ENCODE measurements around the gene CERT1. TPM values are rescaled to one million over a fixed set of nuclear protein-coding genes. Genes with fewer than 3 reads are reported as not detected.
"Not testable (repeated sequence)": the region's sequence is repeated elsewhere in the genome, so short reads cannot be mapped to it uniquely, and the experiment has no call there.

The CERT1 gene
- 24.6 and 25.5 TPM in 2 replicates for total RNA-seq
- long read RNA-seq, transcript COL4A3BP-222 (17 exons, 3,154 nt): major isoform, 19 of 40 reads
- long read RNA-seq, transcript COL4A3BP-204 (18 exons, 2,830 nt): minor isoform, 5 of 40 reads
- long read RNA-seq, partial matches to known transcripts: 8 of 40 reads
- long read RNA-seq, other reads (novel, unspliced or antisense): 4 of 40 reads

DNA sequence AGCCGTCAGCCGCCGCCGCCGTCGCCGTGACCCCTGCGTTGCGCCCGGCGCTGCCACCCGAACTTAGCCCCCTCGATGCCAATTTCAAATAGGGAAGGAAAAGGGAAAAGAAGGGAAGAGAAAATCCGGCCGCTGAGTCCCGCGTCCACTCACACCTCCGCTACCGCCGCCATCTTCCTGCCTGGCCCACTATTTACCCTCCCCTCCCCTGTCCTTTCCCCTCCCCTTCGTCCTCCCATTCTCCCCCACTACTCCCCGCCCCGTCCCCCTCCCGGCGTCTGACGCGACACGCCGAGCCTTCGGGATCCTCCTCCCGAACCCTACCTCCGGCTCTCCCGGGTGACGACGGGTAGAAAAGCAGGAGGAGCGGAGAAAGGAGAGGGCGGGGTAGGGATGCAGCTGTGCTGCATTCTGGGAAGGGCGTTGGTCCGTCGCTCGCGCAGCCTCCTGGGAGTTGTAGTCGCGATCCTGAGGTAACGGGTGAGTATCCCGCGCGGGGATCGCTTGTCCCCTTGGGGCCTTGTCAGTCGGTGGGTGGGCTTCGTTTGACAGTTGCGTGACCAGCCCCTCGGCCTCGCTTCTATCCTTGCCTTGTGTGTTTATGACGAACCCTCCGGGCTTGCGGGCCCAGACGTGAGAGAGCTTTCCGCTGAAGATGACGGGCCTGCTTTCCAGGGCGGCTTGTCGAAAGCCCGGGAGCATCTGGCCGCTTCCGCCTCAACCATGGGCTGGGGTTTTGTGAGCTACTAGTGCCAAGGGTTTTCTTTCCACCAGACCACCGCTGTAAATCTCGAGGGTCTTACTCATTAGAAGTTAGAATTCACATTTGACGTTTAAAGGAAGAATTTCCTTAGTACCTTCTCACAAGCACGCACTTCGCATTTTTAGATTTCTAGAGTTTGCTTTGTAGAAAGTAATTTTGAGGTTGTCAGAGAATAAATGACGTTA lies at the start of gene CERT1, which contains the start of gene POLK:
CERT1 (minus strand) TSS at position 195 of the 948 bp plus-strand sequence. CDS start 422 bp downstream, outside the sequence.
POLK (plus strand) TSS at position 457 of the 948 bp plus-strand sequence.
- H3K27ac Mint-ChIP-seq (ENCODE audit: unreplicated experiment): peak within 1 kb of the TSS; percentile 99
- TF ChIP-seq, protein P1, sequence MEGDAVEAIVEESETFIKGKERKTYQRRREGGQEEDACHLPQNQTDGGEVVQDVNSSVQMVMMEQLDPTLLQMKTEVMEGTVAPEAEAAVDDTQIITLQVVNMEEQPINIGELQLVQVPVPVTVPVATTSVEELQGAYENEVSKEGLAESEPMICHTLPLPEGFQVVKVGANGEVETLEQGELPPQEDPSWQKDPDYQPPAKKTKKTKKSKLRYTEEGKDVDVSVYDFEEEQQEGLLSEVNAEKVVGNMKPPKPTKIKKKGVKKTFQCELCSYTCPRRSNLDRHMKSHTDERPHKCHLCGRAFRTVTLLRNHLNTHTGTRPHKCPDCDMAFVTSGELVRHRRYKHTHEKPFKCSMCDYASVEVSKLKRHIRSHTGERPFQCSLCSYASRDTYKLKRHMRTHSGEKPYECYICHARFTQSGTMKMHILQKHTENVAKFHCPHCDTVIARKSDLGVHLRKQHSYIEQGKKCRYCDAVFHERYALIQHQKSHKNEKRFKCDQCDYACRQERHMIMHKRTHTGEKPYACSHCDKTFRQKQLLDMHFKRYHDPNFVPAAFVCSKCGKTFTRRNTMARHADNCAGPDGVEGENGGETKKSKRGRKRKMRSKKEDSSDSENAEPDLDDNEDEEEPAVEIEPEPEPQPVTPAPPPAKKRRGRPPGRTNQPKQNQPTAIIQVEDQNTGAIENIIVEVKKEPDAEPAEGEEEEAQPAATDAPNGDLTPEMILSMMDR (conservative IDR thresholded peaks at IDR 0.05): no peak
- peaks cover 4% of the 10 kb centered on the region for H3K9me3 Mint-ChIP-seq
- peaks cover 41% of the 10 kb centered on the region for H3K4me1 Mint-ChIP-seq
- peaks cover 3% of the 10 kb centered on the region for H3K36me3 Mint-ChIP-seq (ENCODE audit: low read depth)
- DNase-seq (ENCODE audit: low read depth, low spot score): peak; percentile 90
- H3K27me3 Mint-ChIP-seq (ENCODE audit: low read depth): no peaks in the 10 kb centered on the region
- peak within 1 kb of the TSS; percentile 99 for H3K4me3 Mint-ChIP-seq

DNA sequence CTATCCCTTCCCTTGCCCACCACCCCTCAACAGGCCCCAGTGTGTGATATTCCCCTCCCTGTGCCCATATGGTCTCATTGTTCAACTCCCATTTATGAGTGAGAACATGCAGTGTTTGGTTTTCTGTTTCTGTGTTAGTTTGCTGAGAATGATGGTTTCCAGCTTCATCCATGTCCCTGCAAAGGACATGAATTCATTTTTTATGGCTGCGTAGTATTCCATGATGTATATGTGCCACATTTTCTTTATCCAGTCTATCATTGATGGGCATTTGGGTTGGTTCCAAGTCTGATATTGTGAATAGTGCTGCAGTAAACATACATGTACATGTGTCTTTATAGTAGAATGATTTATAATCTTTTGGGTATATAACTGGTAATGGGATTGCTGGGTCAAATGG lies 49.2 kb upstream of the CERT1 start:
- H3K36me3 Mint-ChIP-seq (ENCODE audit: low read depth): peaks cover 72% of the 10 kb centered on the region
- not testable (repeated sequence) for H3K4me1 Mint-ChIP-seq; DNase-seq (ENCODE audit: low read depth, low spot score); H3K4me3 Mint-ChIP-seq; H3K27ac Mint-ChIP-seq (ENCODE audit: unreplicated experiment); H3K27me3 Mint-ChIP-seq (ENCODE audit: low read depth)
- peaks cover 31% of the 10 kb centered on the region for H3K9me3 Mint-ChIP-seq

DNA sequence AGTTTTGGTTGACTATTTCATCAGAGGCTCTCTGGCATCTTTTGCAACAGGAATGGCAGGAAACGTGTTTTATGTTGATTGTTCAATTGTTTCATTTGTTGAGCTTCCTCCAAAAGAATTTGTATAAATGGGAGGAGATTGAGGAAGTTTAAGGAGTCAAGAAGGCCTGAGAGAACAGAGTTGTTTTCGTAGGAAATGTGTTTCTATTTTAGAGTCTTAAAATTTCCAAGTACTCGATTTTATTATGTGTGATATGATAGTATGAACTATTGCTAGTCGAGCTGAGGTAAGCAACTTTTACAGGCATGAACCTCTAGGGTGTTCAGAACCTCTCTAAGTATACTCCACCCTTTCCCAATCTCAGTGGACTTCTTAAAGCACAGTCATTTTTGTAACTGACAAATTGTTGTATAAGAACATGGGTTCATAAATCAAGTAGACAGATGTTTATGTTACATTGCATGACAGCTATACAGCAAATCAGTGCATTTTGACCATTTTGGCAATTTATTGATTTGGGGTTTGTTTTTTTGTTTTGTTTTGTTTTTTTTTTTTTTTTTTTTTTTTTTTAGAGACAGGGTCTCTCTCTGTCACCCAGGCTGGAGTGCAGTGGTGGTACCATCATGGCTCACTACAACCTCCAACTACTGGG lies 47.7 kb upstream of the CERT1 start:
- Mint-ChIP-seq H3K9me3 (peaks cover 24% of the 10 kb centered on the region), H3K27ac (ENCODE audit: unreplicated experiment) (no peak overlapping the region), H3K27me3 (ENCODE audit: low read depth) (no peaks in the 10 kb centered on the region), H3K4me3 (no peak overlapping the region), H3K36me3 (ENCODE audit: low read depth) (peaks cover 64% of the 10 kb centered on the region), H3K4me1 (peaks cover 9% of the 10 kb centered on the region)
- DNase-seq (ENCODE audit: low read depth, low spot score): no peak
- TF ChIP-seq, protein P1 (conservative IDR thresholded peaks at IDR 0.05): no peak

- no peaks in the 10 kb centered on the region for H3K27me3 Mint-ChIP-seq (ENCODE audit: low read depth)
- H3K36me3 Mint-ChIP-seq (ENCODE audit: low read depth): peaks cover 59% of the 10 kb centered on the region
- H3K9me3 Mint-ChIP-seq: peaks cover 18% of the 10 kb centered on the region
- H3K4me1 Mint-ChIP-seq: peaks cover 9% of the 10 kb centered on the region
- H3K27ac Mint-ChIP-seq (ENCODE audit: unreplicated experiment): no peak overlapping the region
- no peak overlapping the region for H3K4me3 Mint-ChIP-seq
- TF ChIP-seq, protein P1 (conservative IDR thresholded peaks at IDR 0.05): no peak
- DNase-seq (ENCODE audit: low read depth, low spot score): no peak
These were observed 46.8 kb upstream of the CERT1 start for GRCh38 chr5:75558221-75558620.

GRCh38 chr5:75553358-75553757 lies 41.9 kb upstream of the CERT1 start:
- TF ChIP-seq, protein P1 (conservative IDR thresholded peaks at IDR 0.05): no peak
- Mint-ChIP-seq H3K9me3 (peaks cover 8% of the 10 kb centered on the region), H3K27ac (ENCODE audit: unreplicated experiment) (no peak overlapping the region), H3K4me3 (no peak overlapping the region), H3K27me3 (ENCODE audit: low read depth) (no peaks in the 10 kb centered on the region), H3K4me1 (peaks cover 9% of the 10 kb centered on the region), H3K36me3 (ENCODE audit: low read depth) (peaks cover 39% of the 10 kb centered on the region)
- no peak for DNase-seq (ENCODE audit: low read depth, low spot score)
